ENCODE data around the gene GMNN. TPM values are rescaled to one million over a fixed set of nuclear protein-coding genes. Genes with fewer than 3 reads are reported as not detected.
"Not testable (repeated sequence)": the region's sequence is repeated elsewhere in the genome, so short reads cannot be mapped to it uniquely, and the experiment has no call there.

The GMNN gene
- polyA plus RNA-seq (2013, experiment 1 of 2), result 61.3 TPM
- 66.6 TPM for polyA plus RNA-seq (2013, experiment 2 of 2)

- Histone ChIP-seq H3K9me3 (ENCODE audit: control insufficient read depth, low read length) (no peaks in the 10 kb centered on the region), H3K4me1 (ENCODE audit: control insufficient read depth, insufficient read depth, low read length, poor library complexity, severe bottlenecking) (no peaks in the 10 kb centered on the region), H3K27ac (ENCODE audit: low read depth, low read length, severe bottlenecking) (peak within 1 kb of the TSS; percentile 97), H3K36me3 (ENCODE audit: control insufficient read depth, insufficient read depth, low read length) (peaks cover 15% of the 10 kb centered on the region), H3K4me3 (ENCODE audit: extremely low read depth, insufficient read depth, low read length, poor library complexity, severe bottlenecking) (peak within 1 kb of the TSS; percentile 90)
- WGBS, 2 experiments (ENCODE audit: insufficient coverage in 2 of 2), result 0% methylated on average over 72 to 73 of the region's 75 CpGs
These were observed at the start of gene GMNN for GRCh38 chr6:24774696-24775519. GMNN (plus strand) TSS chr6:24774937; CDS start chr6:24777247, 2,310 bp downstream.

GRCh38 chr6:24730653-24731052, 44.1 kb upstream of the GMNN start:
- not testable (repeated sequence) for H3K36me3 ChIP-seq (ENCODE audit: control insufficient read depth, insufficient read depth, low read length); H3K4me3 ChIP-seq (ENCODE audit: extremely low read depth, insufficient read depth, low read length, poor library complexity, severe bottlenecking); H3K27ac ChIP-seq (ENCODE audit: low read depth, low read length, severe bottlenecking); H3K4me1 ChIP-seq (ENCODE audit: control insufficient read depth, insufficient read depth, low read length, poor library complexity, severe bottlenecking)
- 92% methylated on average over 3 of the region's 3 CpGs for WGBS, 2 experiments (ENCODE audit: insufficient coverage in 2 of 2)
- H3K9me3 ChIP-seq (ENCODE audit: control insufficient read depth, low read length), result peaks cover 12% of the 10 kb centered on the region

GRCh38 chr6:24731456-24732134, 43.1 kb upstream of the GMNN start:
- H3K4me1 ChIP-seq (ENCODE audit: control insufficient read depth, insufficient read depth, low read length, poor library complexity, severe bottlenecking); H3K4me3 ChIP-seq (ENCODE audit: extremely low read depth, insufficient read depth, low read length, poor library complexity, severe bottlenecking); H3K36me3 ChIP-seq (ENCODE audit: control insufficient read depth, insufficient read depth, low read length); H3K27ac ChIP-seq (ENCODE audit: low read depth, low read length, severe bottlenecking): not testable (repeated sequence)
- peaks cover 12% of the 10 kb centered on the region for H3K9me3 ChIP-seq (ENCODE audit: control insufficient read depth, low read length)
- WGBS, 2 experiments (ENCODE audit: insufficient coverage in 2 of 2), result 76% methylated on average over 4 to 6 of the region's 6 CpGs

GRCh38 chr6:24734166-24734565, 40.6 kb upstream of the GMNN start:
- no peak overlapping the region for H3K27ac ChIP-seq (ENCODE audit: low read depth, low read length, severe bottlenecking)
- H3K4me1 ChIP-seq (ENCODE audit: control insufficient read depth, insufficient read depth, low read length, poor library complexity, severe bottlenecking), result no peaks in the 10 kb centered on the region
- H3K4me3 ChIP-seq (ENCODE audit: extremely low read depth, insufficient read depth, low read length, poor library complexity, severe bottlenecking), result no peak overlapping the region
- no peaks in the 10 kb centered on the region for H3K36me3 ChIP-seq (ENCODE audit: control insufficient read depth, insufficient read depth, low read length)
- peaks cover 12% of the 10 kb centered on the region for H3K9me3 ChIP-seq (ENCODE audit: control insufficient read depth, low read length)
- WGBS, 2 experiments (ENCODE audit: insufficient coverage in 2 of 2), result 83 to 92% methylated on average over 1 of the region's 1 CpG

GRCh38 chr6:24734710-24735109, 40.0 kb upstream of the GMNN start:
- WGBS, 2 experiments (ENCODE audit: insufficient coverage in 2 of 2), result 92 to 97% methylated on average over 4 of the region's 4 CpGs
- H3K36me3 ChIP-seq (ENCODE audit: control insufficient read depth, insufficient read depth, low read length); H3K4me1 ChIP-seq (ENCODE audit: control insufficient read depth, insufficient read depth, low read length, poor library complexity, severe bottlenecking); H3K4me3 ChIP-seq (ENCODE audit: extremely low read depth, insufficient read depth, low read length, poor library complexity, severe bottlenecking); H3K27ac ChIP-seq (ENCODE audit: low read depth, low read length, severe bottlenecking): not testable (repeated sequence)
- peaks cover 12% of the 10 kb centered on the region for H3K9me3 ChIP-seq (ENCODE audit: control insufficient read depth, low read length)

GRCh38 chr6:24738741-24739140, 36.0 kb upstream of the GMNN start:
- WGBS, 2 experiments (ENCODE audit: insufficient coverage in 2 of 2), result 67 to 100% methylated on average over 2 to 3 of the region's 3 CpGs
- Histone ChIP-seq H3K9me3 (ENCODE audit: control insufficient read depth, low read length) (no peaks in the 10 kb centered on the region), H3K4me1 (ENCODE audit: control insufficient read depth, insufficient read depth, low read length, poor library complexity, severe bottlenecking) (no peaks in the 10 kb centered on the region), H3K4me3 (ENCODE audit: extremely low read depth, insufficient read depth, low read length, poor library complexity, severe bottlenecking) (no peak overlapping the region), H3K27ac (ENCODE audit: low read depth, low read length, severe bottlenecking) (no peak overlapping the region), H3K36me3 (ENCODE audit: control insufficient read depth, insufficient read depth, low read length) (no peaks in the 10 kb centered on the region)

- H3K36me3 ChIP-seq (ENCODE audit: control insufficient read depth, insufficient read depth, low read length), result no peaks in the 10 kb centered on the region
- H3K9me3 ChIP-seq (ENCODE audit: control insufficient read depth, low read length), result no peaks in the 10 kb centered on the region
- no peaks in the 10 kb centered on the region for H3K4me1 ChIP-seq (ENCODE audit: control insufficient read depth, insufficient read depth, low read length, poor library complexity, severe bottlenecking)
- H3K4me3 ChIP-seq (ENCODE audit: extremely low read depth, insufficient read depth, low read length, poor library complexity, severe bottlenecking), result no peak overlapping the region
- no peak overlapping the region for H3K27ac ChIP-seq (ENCODE audit: low read depth, low read length, severe bottlenecking)
These were observed 33.9 kb upstream of the GMNN start for GRCh38 chr6:24740861-24741260.

GRCh38 chr6:24742216-24742738, 32.5 kb upstream of the GMNN start:
- WGBS, 2 experiments (ENCODE audit: insufficient coverage in 2 of 2), result 97 to 99% methylated on average over 4 to 5 of the region's 5 CpGs
- Histone ChIP-seq H3K36me3 (ENCODE audit: control insufficient read depth, insufficient read depth, low read length) (no peaks in the 10 kb centered on the region), H3K9me3 (ENCODE audit: control insufficient read depth, low read length) (no peaks in the 10 kb centered on the region), H3K4me1 (ENCODE audit: control insufficient read depth, insufficient read depth, low read length, poor library complexity, severe bottlenecking) (no peaks in the 10 kb centered on the region), H3K4me3 (ENCODE audit: extremely low read depth, insufficient read depth, low read length, poor library complexity, severe bottlenecking) (no peak overlapping the region), H3K27ac (ENCODE audit: low read depth, low read length, severe bottlenecking) (peak overlapping the region; percentile 98)

- H3K27ac ChIP-seq (ENCODE audit: low read depth, low read length, severe bottlenecking), result peak overlapping the region; percentile 98
- no peaks in the 10 kb centered on the region for H3K36me3 ChIP-seq (ENCODE audit: control insufficient read depth, insufficient read depth, low read length)
- H3K9me3 ChIP-seq (ENCODE audit: control insufficient read depth, low read length), result no peaks in the 10 kb centered on the region
- no peak overlapping the region for H3K4me3 ChIP-seq (ENCODE audit: extremely low read depth, insufficient read depth, low read length, poor library complexity, severe bottlenecking)
- WGBS, 2 experiments (ENCODE audit: insufficient coverage in 2 of 2), result 87% methylated on average over 2 of the region's 2 CpGs; no CpG with 5 or more reads in 1 of the 2 experiments
- no peaks in the 10 kb centered on the region for H3K4me1 ChIP-seq (ENCODE audit: control insufficient read depth, insufficient read depth, low read length, poor library complexity, severe bottlenecking)
These were observed 31.3 kb upstream of the GMNN start for GRCh38 chr6:24743265-24743943.

GRCh38 chr6:24743944-24744335, 30.8 kb upstream of the GMNN start:
- Histone ChIP-seq H3K36me3 (ENCODE audit: control insufficient read depth, insufficient read depth, low read length) (no peaks in the 10 kb centered on the region), H3K4me3 (ENCODE audit: extremely low read depth, insufficient read depth, low read length, poor library complexity, severe bottlenecking) (no peak overlapping the region), H3K9me3 (ENCODE audit: control insufficient read depth, low read length) (no peaks in the 10 kb centered on the region), H3K4me1 (ENCODE audit: control insufficient read depth, insufficient read depth, low read length, poor library complexity, severe bottlenecking) (no peaks in the 10 kb centered on the region), H3K27ac (ENCODE audit: low read depth, low read length, severe bottlenecking) (peak overlapping the region; percentile 98)
- WGBS, 2 experiments (ENCODE audit: insufficient coverage in 2 of 2), result 80% methylated on average over 1 of the region's 3 CpGs; no CpG with 5 or more reads in 1 of the 2 experiments

Measured in mesodermal cell (in vitro differentiated cells).